Suprapubic skin (tissue), 4 donors: ENCODE data around the gene EEFSEC. TPM values are rescaled to one million over a fixed set of nuclear protein-coding genes. Genes with fewer than 3 reads are reported as not detected.
A peak's percentile ranks its signal among the peaks of the same experiment; 100 is the strongest.

ENCODE experiments used
- DNase-seq, 2 donors: peaks; one replicate each; pipeline ENCODE4 v3.0.0-alpha.2; 2019; ENCODE audit warnings: low spot score in 2 of 2
- H3K27ac ChIP-seq: fragments of 200-600 bp; sonication (generic); one replicate; pipeline ENCODE4 v1.5.1; 2019
- H3K27me3 ChIP-seq: fragments of 200-600 bp; sonication (generic); one replicate; pipeline ENCODE4 v1.5.1; 2019
- H3K36me3 ChIP-seq: fragments of 200-600 bp; sonication (generic); one replicate; pipeline ENCODE4 v1.5.1; 2019
- H3K4me1 ChIP-seq: fragments of 200-600 bp; sonication (generic); one replicate; pipeline ENCODE4 v1.5.1; 2019
- H3K4me3 ChIP-seq: fragments of 200-600 bp; sonication (generic); one replicate; pipeline ENCODE4 v1.5.1; 2019; ENCODE audit warnings: mild to moderate bottlenecking
- H3K9me3 ChIP-seq: fragments of 200-600 bp; sonication (generic); one replicate; pipeline ENCODE4 v1.5.1; 2019
- EP300 ChIP-seq: sonication (generic); formaldehyde crosslinking; IDR thresholded peaks from one replicate; pipeline ENCODE4 v1.6.1; 2017; ENCODE audit warnings: antibody characterized with exemption
- POLR2A ChIP-seq, 2 donors: fragments of 450-650 bp; IDR thresholded peaks; one replicate each; pipeline ENCODE4 v1.6.1; 2017; ENCODE audit warnings: antibody characterized with exemption in 2 of 2, mild to moderate bottlenecking in 2 of 2, moderate library complexity in 2 of 2
- POLR2AphosphoS5 ChIP-seq, 3 donors: sonication (generic); formaldehyde crosslinking; IDR thresholded peaks; one replicate each; pipeline ENCODE4 v1.6.1; 2017; ENCODE audit warnings: antibody characterized with exemption in 3 of 3
- WGBS: methylation state at CpG from one replicate; pipeline ENCODE4 v1.1.5; 2018; 5-methylcytosine and 5-hydroxymethylcytosine counted together
- total RNA-seq, 4 donors: library from RNA; depleted of rRNA; stranded (reverse); fragments of >200 nt; gene quantifications; one replicate each; pipeline ENCODE4 v1.1.0, GENCODE V29; 2016
- TF ChIP-seq, protein P1 (sequence below), 2 donors: fragments of 200-600 bp in 1 of 2; fragments of 450-650 bp in 1 of 2; sonication (generic) in 1 of 2; IDR thresholded peaks; one replicate each; pipeline ENCODE4 v1.5.1; 2016 to 2019; ENCODE audit warnings: antibody characterized with exemption in 2 of 2, mild to moderate bottlenecking in 1 of 2, moderate library complexity in 1 of 2

Gene EEFSEC
- total RNA-seq, 4 donors from 2014 or later = 14.3 to 19.4 (median 16.7) TPM

- Histone ChIP-seq H3K36me3 (no peaks in the 10 kb centered on the region), H3K4me3 (no peak overlapping the region), H3K27me3 (no peaks in the 10 kb centered on the region), H3K9me3 (no peaks in the 10 kb centered on the region), H3K4me1 (peaks cover 12% of the 10 kb centered on the region), H3K27ac (no peak overlapping the region)
- 79% methylated on average over 7 of the region's 7 CpGs for WGBS
- DNase-seq = no peak
- TF ChIP-seq, protein P1, sequence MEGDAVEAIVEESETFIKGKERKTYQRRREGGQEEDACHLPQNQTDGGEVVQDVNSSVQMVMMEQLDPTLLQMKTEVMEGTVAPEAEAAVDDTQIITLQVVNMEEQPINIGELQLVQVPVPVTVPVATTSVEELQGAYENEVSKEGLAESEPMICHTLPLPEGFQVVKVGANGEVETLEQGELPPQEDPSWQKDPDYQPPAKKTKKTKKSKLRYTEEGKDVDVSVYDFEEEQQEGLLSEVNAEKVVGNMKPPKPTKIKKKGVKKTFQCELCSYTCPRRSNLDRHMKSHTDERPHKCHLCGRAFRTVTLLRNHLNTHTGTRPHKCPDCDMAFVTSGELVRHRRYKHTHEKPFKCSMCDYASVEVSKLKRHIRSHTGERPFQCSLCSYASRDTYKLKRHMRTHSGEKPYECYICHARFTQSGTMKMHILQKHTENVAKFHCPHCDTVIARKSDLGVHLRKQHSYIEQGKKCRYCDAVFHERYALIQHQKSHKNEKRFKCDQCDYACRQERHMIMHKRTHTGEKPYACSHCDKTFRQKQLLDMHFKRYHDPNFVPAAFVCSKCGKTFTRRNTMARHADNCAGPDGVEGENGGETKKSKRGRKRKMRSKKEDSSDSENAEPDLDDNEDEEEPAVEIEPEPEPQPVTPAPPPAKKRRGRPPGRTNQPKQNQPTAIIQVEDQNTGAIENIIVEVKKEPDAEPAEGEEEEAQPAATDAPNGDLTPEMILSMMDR (IDR thresholded peaks at IDR 0.05) = no peak
- TF ChIP-seq POLR2A (IDR thresholded peaks at IDR 0.05) (no peak), POLR2AphosphoS5 (IDR thresholded peaks at IDR 0.05) (no peak), EP300 (no peak)
Observed at GRCh38 chr3:128179484-128179819, 26.2 kb downstream of the EEFSEC start.

DNA sequence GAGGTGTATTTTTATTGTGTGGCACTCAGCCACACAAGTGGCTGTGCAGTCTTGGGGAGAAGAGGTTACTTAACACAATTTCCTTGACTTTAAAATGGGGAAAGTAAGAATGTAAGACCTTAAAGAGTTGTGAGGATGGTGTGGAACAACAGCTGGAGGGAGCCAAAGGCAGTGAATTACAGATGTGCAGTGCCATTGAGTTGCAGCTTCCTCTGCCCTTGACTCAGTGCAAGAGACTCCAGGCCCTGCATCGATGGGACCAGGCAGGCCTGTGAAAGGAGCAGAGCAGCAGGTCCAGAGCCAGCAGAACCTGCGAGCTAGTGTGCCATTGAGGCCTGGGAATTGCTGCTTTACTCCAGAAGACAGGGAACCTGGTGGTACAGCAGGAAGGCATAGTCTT lies 27.2 kb downstream of the EEFSEC start:
- H3K27me3 ChIP-seq = no peaks in the 10 kb centered on the region
- H3K36me3 ChIP-seq = no peaks in the 10 kb centered on the region
- H3K9me3 ChIP-seq = no peaks in the 10 kb centered on the region
- DNase-seq = no peak
- TF ChIP-seq EP300 = no peak
- no peak for TF ChIP-seq POLR2A (IDR thresholded peaks at IDR 0.05)
- no peak for TF ChIP-seq POLR2AphosphoS5 (IDR thresholded peaks at IDR 0.05)
- TF ChIP-seq, protein P1 (IDR thresholded peaks at IDR 0.05) = no peak
- peaks cover 7% of the 10 kb centered on the region for H3K4me1 ChIP-seq
- WGBS = 65% methylated on average over 2 of the region's 2 CpGs
- H3K4me3 ChIP-seq = no peak overlapping the region
- no peak overlapping the region for H3K27ac ChIP-seq

GRCh38 chr3:128180913-128181312 lies 27.6 kb downstream of the EEFSEC start:
- TF ChIP-seq, protein P1 (IDR thresholded peaks at IDR 0.05) = no peak
- TF ChIP-seq POLR2A (IDR thresholded peaks at IDR 0.05) (no peak), EP300 (no peak), POLR2AphosphoS5 (IDR thresholded peaks at IDR 0.05) (no peak)
- no peaks in the 10 kb centered on the region for H3K36me3 ChIP-seq
- WGBS = 97% methylated on average over 3 of the region's 3 CpGs
- DNase-seq = peak in 1 of 2 donors; percentile 23
- no peaks in the 10 kb centered on the region for H3K9me3 ChIP-seq
- no peak overlapping the region for H3K4me3 ChIP-seq
- no peaks in the 10 kb centered on the region for H3K27me3 ChIP-seq
- no peak overlapping the region for H3K27ac ChIP-seq
- H3K4me1 ChIP-seq = peaks cover 7% of the 10 kb centered on the region

GRCh38 chr3:128182656-128183055 lies 29.4 kb downstream of the EEFSEC start:
- 85% methylated on average over 6 of the region's 6 CpGs for WGBS
- no peaks in the 10 kb centered on the region for H3K9me3 ChIP-seq
- H3K27ac ChIP-seq = no peak overlapping the region
- no peaks in the 10 kb centered on the region for H3K36me3 ChIP-seq
- no peak overlapping the region for H3K4me3 ChIP-seq
- H3K4me1 ChIP-seq = peaks cover 4% of the 10 kb centered on the region
- TF ChIP-seq POLR2A (IDR thresholded peaks at IDR 0.05) = no peak
- TF ChIP-seq EP300 = no peak
- no peak for TF ChIP-seq POLR2AphosphoS5 (IDR thresholded peaks at IDR 0.05)
- TF ChIP-seq, protein P1 (IDR thresholded peaks at IDR 0.05) = no peak
- no peaks in the 10 kb centered on the region for H3K27me3 ChIP-seq
- peak in 1 of 2 donors; percentile 18 for DNase-seq

- no peaks in the 10 kb centered on the region for H3K4me1 ChIP-seq
- 82% methylated on average over 3 of the region's 3 CpGs for WGBS
- TF ChIP-seq, protein P1 (IDR thresholded peaks at IDR 0.05) = no peak
- TF ChIP-seq POLR2AphosphoS5 (IDR thresholded peaks at IDR 0.05) (no peak), EP300 (no peak), POLR2A (IDR thresholded peaks at IDR 0.05) (no peak)
Observed at GRCh38 chr3:128185630-128186447, 32.6 kb downstream of the EEFSEC start.

More at GRCh38 chr3:128185630-128186447, 32.6 kb downstream of the EEFSEC start:
- Histone ChIP-seq H3K9me3 (no peaks in the 10 kb centered on the region), H3K27me3 (no peaks in the 10 kb centered on the region), H3K4me3 (no peak overlapping the region), H3K27ac (no peak overlapping the region), H3K36me3 (no peaks in the 10 kb centered on the region)
- DNase-seq = peak in 1 of 2 donors; percentile 11
